Tibial nerve (tissue), 4 donors: ENCODE data around the gene LGR6. TPM values are rescaled to one million over a fixed set of nuclear protein-coding genes. Genes with fewer than 3 reads are reported as not detected.

Experiments used
- DNase-seq, 2 donors: peaks; one replicate each; pipeline ENCODE4 v3.0.0-alpha.2; 2019; ENCODE audit warnings: low spot score in 2 of 2
- H3K27ac ChIP-seq, 4 donors: fragments of 200-600 bp; sonication (generic) in 3 of 4; one replicate each; pipeline ENCODE4 v1.5.1; 2017 to 2019; ENCODE audit warnings: mild to moderate bottlenecking in 1 of 4
- H3K27me3 ChIP-seq, 2 donors: fragments of 200-600 bp; sonication (generic) in 1 of 2; one replicate each; pipeline versions ENCODE4 v1.5.1 to v1.6.0; 2017 to 2019
- H3K36me3 ChIP-seq, 3 donors: fragments of 200-600 bp; sonication (generic); one replicate each; pipeline ENCODE4 v1.5.1; 2018 to 2019
- H3K4me1 ChIP-seq, 4 donors: fragments of 200-600 bp; sonication (generic) in 3 of 4; one replicate each; pipeline ENCODE4 v1.5.1; 2017 to 2019
- H3K4me3 ChIP-seq, 4 donors: fragments of 200-600 bp; sonication (generic) in 3 of 4; one replicate each; pipeline ENCODE4 v1.5.1; 2017 to 2019; ENCODE audit warnings: mild to moderate bottlenecking in 1 of 4, moderate library complexity in 1 of 4
- H3K9me3 ChIP-seq, 4 donors: fragments of 200-600 bp; sonication (generic) in 3 of 4; one replicate each; pipeline ENCODE4 v1.5.1; 2017 to 2019
- CTCF ChIP-seq, 5 experiments: fragments of 200-600 bp in 3 of 5; fragments of 450-650 bp in 2 of 5; sonication (generic) in 3 of 5; IDR thresholded peaks; one replicate each; pipeline ENCODE4 v1.5.1; 2016 to 2019; ENCODE audit warnings: antibody characterized with exemption in 5 of 5, mild to moderate bottlenecking in 3 of 5, moderate library complexity in 2 of 5
- EP300 ChIP-seq, 2 donors: sonication (generic); formaldehyde crosslinking; IDR thresholded peaks; one replicate each; pipeline ENCODE4 v1.6.1; 2017; ENCODE audit warnings: antibody characterized with exemption in 2 of 2, mild to moderate bottlenecking in 1 of 2
- POLR2A ChIP-seq, 2 donors: fragments of 450-650 bp; IDR thresholded peaks; one replicate each; pipeline ENCODE4 v1.6.1; 2017; ENCODE audit warnings: antibody characterized with exemption in 2 of 2, mild to moderate bottlenecking in 2 of 2, moderate library complexity in 2 of 2
- WGBS, 2 donors: methylation state at CpG; one replicate each; pipeline ENCODE4 v1.1.5; 2018; 5-methylcytosine and 5-hydroxymethylcytosine counted together
- total RNA-seq, 4 donors: library from RNA; depleted of rRNA; stranded (reverse); fragments of >200 nt; gene quantifications; one replicate each; pipeline ENCODE4 v1.1.0, GENCODE V29; 2016

Gene LGR6
- total RNA-seq, 4 donors from 2014 or later: 0.42 TPM; not detected in 3

GRCh38 chr1:202361224-202361623 is 167.6 kb downstream of the LGR6 start:
- Histone ChIP-seq H3K9me3 (no peaks in the 10 kb centered on the region), H3K27me3 (no peaks in the 10 kb centered on the region), H3K4me3 (no peak overlapping the region), H3K36me3 (no peaks in the 10 kb centered on the region), H3K27ac (no peak overlapping the region), H3K4me1 (no peaks in the 10 kb centered on the region)
- TF ChIP-seq EP300 (IDR thresholded peaks at IDR 0.05) (no peak), CTCF (IDR thresholded peaks at IDR 0.05) (no peak), POLR2A (IDR thresholded peaks at IDR 0.05) (no peak)
- no peak for DNase-seq
- 90 to 93% methylated on average over 2 of the region's 2 CpGs for WGBS, 2 donors

GRCh38 chr1:202361701-202362100 is 168.1 kb downstream of the LGR6 start:
- 82 to 83% methylated on average over 3 of the region's 3 CpGs for WGBS, 2 donors
- no peaks in the 10 kb centered on the region for H3K36me3 ChIP-seq
- no peak for TF ChIP-seq POLR2A (IDR thresholded peaks at IDR 0.05)
- no peak for TF ChIP-seq EP300 (IDR thresholded peaks at IDR 0.05)
- no peak for TF ChIP-seq CTCF (IDR thresholded peaks at IDR 0.05)
- DNase-seq: no peak
- H3K9me3 ChIP-seq: no peaks in the 10 kb centered on the region
- no peak overlapping the region for H3K4me3 ChIP-seq
- no peak overlapping the region for H3K27ac ChIP-seq
- H3K27me3 ChIP-seq: no peaks in the 10 kb centered on the region
- no peaks in the 10 kb centered on the region for H3K4me1 ChIP-seq

- no peak for DNase-seq
- TF ChIP-seq CTCF (IDR thresholded peaks at IDR 0.05): no peak
- TF ChIP-seq EP300 (IDR thresholded peaks at IDR 0.05): no peak
- TF ChIP-seq POLR2A (IDR thresholded peaks at IDR 0.05): no peak
- no peaks in the 10 kb centered on the region for H3K27me3 ChIP-seq
- no peaks in the 10 kb centered on the region for H3K9me3 ChIP-seq
- H3K36me3 ChIP-seq: no peaks in the 10 kb centered on the region
- no peaks in the 10 kb centered on the region for H3K4me1 ChIP-seq
- no peak overlapping the region for H3K4me3 ChIP-seq
- H3K27ac ChIP-seq: no peak overlapping the region
- 97 to 98% methylated on average over 2 of the region's 2 CpGs for WGBS, 2 donors
Observed at GRCh38 chr1:202362212-202362611, 168.6 kb downstream of the LGR6 start.

- TF ChIP-seq POLR2A (IDR thresholded peaks at IDR 0.05): no peak
- no peak for TF ChIP-seq EP300 (IDR thresholded peaks at IDR 0.05)
- no peak for TF ChIP-seq CTCF (IDR thresholded peaks at IDR 0.05)
- WGBS, 2 donors: 76 to 82% methylated on average over 4 of the region's 4 CpGs
- Histone ChIP-seq H3K4me1 (no peaks in the 10 kb centered on the region), H3K27me3 (no peaks in the 10 kb centered on the region), H3K27ac (no peak overlapping the region), H3K36me3 (no peaks in the 10 kb centered on the region), H3K9me3 (no peaks in the 10 kb centered on the region), H3K4me3 (no peak overlapping the region)
- DNase-seq: no peak
Observed at GRCh38 chr1:202365092-202365815, 171.7 kb downstream of the LGR6 start.

- 83 to 91% methylated on average over 1 of the region's 1 CpG for WGBS, 2 donors
- H3K4me3 ChIP-seq: no peak overlapping the region
- no peaks in the 10 kb centered on the region for H3K27me3 ChIP-seq
- H3K36me3 ChIP-seq: no peaks in the 10 kb centered on the region
- no peak overlapping the region for H3K27ac ChIP-seq
- no peak for DNase-seq
- H3K4me1 ChIP-seq: no peaks in the 10 kb centered on the region
- TF ChIP-seq EP300 (IDR thresholded peaks at IDR 0.05) (no peak), POLR2A (IDR thresholded peaks at IDR 0.05) (no peak), CTCF (IDR thresholded peaks at IDR 0.05) (no peak)
- no peaks in the 10 kb centered on the region for H3K9me3 ChIP-seq
Observed at GRCh38 chr1:202367271-202367670, 173.7 kb downstream of the LGR6 start.

Other genes starting within 250 kb of the LGR6 start
- gene LMOD1, start 247.3 kb upstream of the LGR6 start, total RNA-seq: 100 to 1,000 TPM in 2 of 4 donors, 10 to 100 TPM in 2; 86.9 to 165 (median 107) TPM
- 10 to 100 TPM; 16.2 to 31.8 (median 21.0) TPM for gene TIMM17A, start 238.3 kb upstream of the LGR6 start, total RNA-seq
- gene RNPEP, start 211.2 kb upstream of the LGR6 start, total RNA-seq: 100 to 1,000 TPM; 107 to 168 (median 135) TPM
- 1 to 10 TPM in 1 of 4 donors, under 1 TPM in 1, not detected in 2; under 0.01 to 1.2 TPM for gene ELF3, start 183.2 kb upstream of the LGR6 start, total RNA-seq
- gene GPR37L1, start 70.9 kb upstream of the LGR6 start, total RNA-seq: 10 to 100 TPM; 13.8 to 26.3 (median 24.3) TPM
- gene ARL8A, start 49.1 kb upstream of the LGR6 start, total RNA-seq: 10 to 100 TPM; 35.0 to 64.5 (median 49.3) TPM
- gene PTPN7, start 33.2 kb upstream of the LGR6 start, total RNA-seq: 10 to 100 TPM in 1 of 4 donors, 1 to 10 TPM in 3; 1.2 to 13.8 (median 6.8) TPM
- gene UBE2T, start 148.1 kb downstream of the LGR6 start, total RNA-seq: 1 to 10 TPM in 3 of 4 donors, under 1 TPM in 1; 0.87 to 2.7 (median 1.7) TPM
- 100 to 1,000 TPM in 3 of 4 donors, 10 to 100 TPM in 1; 68.1 to 153 (median 116) TPM for gene PPP1R12B, start 154.9 kb downstream of the LGR6 start, total RNA-seq